ENCODE data around the gene NR3C1. TPM values are rescaled to one million over a fixed set of nuclear protein-coding genes. Genes with fewer than 3 reads are reported as not detected.

NR3C1 gene
- total RNA-seq, 1 donor from 2014 or later = 2.3 TPM

DNA sequence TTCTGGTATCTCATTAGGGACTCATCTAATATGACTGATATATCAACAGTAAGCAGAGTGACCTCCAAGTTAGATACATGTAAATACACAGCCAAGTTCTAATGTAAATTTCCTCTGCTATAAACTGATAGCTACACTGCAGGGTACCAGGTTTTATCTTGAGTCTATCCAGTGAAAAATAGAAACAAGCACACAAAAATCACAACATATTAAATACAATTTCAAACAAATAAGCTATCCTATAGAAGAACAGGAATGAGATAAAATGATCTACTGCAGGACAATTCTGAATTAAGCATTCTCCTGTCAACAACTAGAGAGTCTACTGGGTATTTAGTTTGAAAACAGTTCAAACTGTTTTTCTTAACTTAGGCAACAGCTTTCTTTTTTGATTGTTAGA, 42.7 kb downstream of the NR3C1 start:
- no peak for TF ChIP-seq CTCF (IDR thresholded peaks at IDR 0.05; ENCODE audit: partially characterized antibody, unreplicated experiment)
- no peak for DNase-seq
- Mint-ChIP-seq H3K27ac (ENCODE audit: unreplicated experiment) (no peak overlapping the region), H3K36me3 (ENCODE audit: unreplicated experiment) (no peaks in the 10 kb centered on the region), H3K27me3 (ENCODE audit: unreplicated experiment) (no peaks in the 10 kb centered on the region), H3K4me1 (ENCODE audit: low read depth, unreplicated experiment) (no peaks in the 10 kb centered on the region), H3K9me3 (ENCODE audit: unreplicated experiment) (no peaks in the 10 kb centered on the region), H3K4me3 (ENCODE audit: unreplicated experiment) (no peak overlapping the region)

GRCh38 chr5:143359869-143360268, 43.6 kb downstream of the NR3C1 start:
- no peak for TF ChIP-seq CTCF (IDR thresholded peaks at IDR 0.05; ENCODE audit: partially characterized antibody, unreplicated experiment)
- H3K27ac Mint-ChIP-seq (ENCODE audit: unreplicated experiment) = no peak overlapping the region
- no peaks in the 10 kb centered on the region for H3K9me3 Mint-ChIP-seq (ENCODE audit: unreplicated experiment)

DNA sequence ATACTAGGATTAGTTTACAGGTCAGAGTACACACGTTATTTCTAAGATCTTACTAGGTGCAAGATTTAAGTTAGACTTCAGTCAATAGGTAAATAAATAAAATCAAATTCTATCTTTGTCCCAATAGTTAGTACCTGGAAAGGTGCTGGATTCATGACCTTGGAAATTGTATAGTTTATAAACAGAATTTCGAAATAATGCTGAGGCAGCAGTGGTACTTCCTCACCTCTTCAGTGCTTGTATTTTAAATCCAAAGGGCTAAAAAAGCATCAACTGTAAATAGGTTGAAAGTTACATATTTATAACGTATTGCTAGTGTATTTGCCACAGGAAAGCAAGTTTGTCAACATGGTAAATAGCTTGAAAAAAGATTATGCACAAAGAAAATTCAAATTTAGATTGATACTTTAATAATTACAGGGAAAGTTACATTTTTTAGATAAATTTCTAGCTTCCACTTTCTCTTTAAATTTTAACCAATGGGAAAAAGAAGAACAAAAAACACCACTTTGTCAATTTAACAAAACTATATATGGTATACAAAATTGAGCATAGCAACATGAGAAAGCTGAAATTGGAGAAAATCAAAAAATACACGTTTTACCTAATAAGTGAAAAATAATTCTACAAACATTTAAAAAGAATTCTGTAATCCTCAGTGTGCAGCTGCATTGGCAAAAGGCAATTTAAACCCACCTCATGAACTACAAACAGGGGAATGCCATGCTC, 46.5 kb downstream of the NR3C1 start:
- Mint-ChIP-seq H3K9me3 (ENCODE audit: unreplicated experiment) (no peaks in the 10 kb centered on the region), H3K36me3 (ENCODE audit: unreplicated experiment) (no peaks in the 10 kb centered on the region), H3K4me1 (ENCODE audit: low read depth, unreplicated experiment) (no peaks in the 10 kb centered on the region), H3K27me3 (ENCODE audit: unreplicated experiment) (no peaks in the 10 kb centered on the region), H3K4me3 (ENCODE audit: unreplicated experiment) (no peak overlapping the region), H3K27ac (ENCODE audit: unreplicated experiment) (no peak overlapping the region)
- TF ChIP-seq CTCF (IDR thresholded peaks at IDR 0.05; ENCODE audit: partially characterized antibody, unreplicated experiment) = no peak
- no peak for DNase-seq

More at GRCh38 chr5:143359869-143360268, 43.6 kb downstream of the NR3C1 start:
- Mint-ChIP-seq H3K4me1 (ENCODE audit: low read depth, unreplicated experiment) (no peaks in the 10 kb centered on the region), H3K36me3 (ENCODE audit: unreplicated experiment) (no peaks in the 10 kb centered on the region), H3K4me3 (ENCODE audit: unreplicated experiment) (no peak overlapping the region), H3K27me3 (ENCODE audit: unreplicated experiment) (no peaks in the 10 kb centered on the region)
- DNase-seq = no peak

DNA sequence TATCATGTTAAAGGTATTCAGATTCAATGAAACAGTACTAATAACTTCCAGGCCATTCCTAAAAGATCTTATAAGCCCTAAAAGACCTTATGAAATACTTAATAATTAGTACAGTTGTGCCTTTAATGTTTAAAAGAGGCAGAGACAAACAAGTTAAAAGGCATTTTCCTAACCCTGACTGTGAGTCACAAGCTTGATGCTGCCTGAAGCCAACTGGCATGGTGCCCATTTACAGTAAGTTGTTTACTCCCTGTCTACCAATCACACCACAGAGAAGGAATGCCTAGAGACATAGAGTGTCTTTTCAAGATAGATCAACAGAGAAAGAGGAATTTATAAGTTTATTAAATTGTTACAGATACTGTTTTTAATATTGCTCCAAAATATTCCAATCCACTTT, 47.8 kb downstream of the NR3C1 start:
- H3K4me1 Mint-ChIP-seq (ENCODE audit: low read depth, unreplicated experiment) = no peaks in the 10 kb centered on the region
- H3K36me3 Mint-ChIP-seq (ENCODE audit: unreplicated experiment) = no peaks in the 10 kb centered on the region
- no peaks in the 10 kb centered on the region for H3K27me3 Mint-ChIP-seq (ENCODE audit: unreplicated experiment)
- no peak overlapping the region for H3K4me3 Mint-ChIP-seq (ENCODE audit: unreplicated experiment)
- TF ChIP-seq CTCF (IDR thresholded peaks at IDR 0.05; ENCODE audit: partially characterized antibody, unreplicated experiment) = no peak
- no peaks in the 10 kb centered on the region for H3K9me3 Mint-ChIP-seq (ENCODE audit: unreplicated experiment)
- DNase-seq = no peak
- H3K27ac Mint-ChIP-seq (ENCODE audit: unreplicated experiment) = no peak overlapping the region

DNA sequence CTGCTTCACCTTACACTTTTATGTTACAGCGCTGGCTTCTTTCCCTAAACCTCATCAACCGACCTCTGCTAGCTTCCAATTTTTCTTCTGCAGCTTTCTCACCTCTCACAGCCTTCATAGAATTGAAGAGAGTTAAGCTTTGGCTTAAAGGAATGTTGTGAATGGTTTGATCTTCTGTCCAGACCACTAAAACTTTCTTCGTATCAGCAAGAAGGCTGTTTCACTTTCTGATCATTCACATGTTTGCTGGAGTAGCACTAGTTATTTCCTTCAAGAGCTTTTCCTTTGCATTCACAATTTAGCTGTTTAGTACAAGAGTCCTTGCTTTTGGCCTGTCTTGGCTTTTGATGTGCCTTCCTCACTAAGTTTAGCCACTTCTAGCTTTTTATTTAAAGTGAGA, 49.5 kb downstream of the NR3C1 start:
- Mint-ChIP-seq H3K27ac (ENCODE audit: unreplicated experiment) (no peak overlapping the region), H3K36me3 (ENCODE audit: unreplicated experiment) (no peaks in the 10 kb centered on the region), H3K27me3 (ENCODE audit: unreplicated experiment) (no peaks in the 10 kb centered on the region), H3K9me3 (ENCODE audit: unreplicated experiment) (no peaks in the 10 kb centered on the region), H3K4me1 (ENCODE audit: low read depth, unreplicated experiment) (no peaks in the 10 kb centered on the region), H3K4me3 (ENCODE audit: unreplicated experiment) (no peak overlapping the region)
- no peak for DNase-seq
- TF ChIP-seq CTCF (IDR thresholded peaks at IDR 0.05; ENCODE audit: partially characterized antibody, unreplicated experiment) = no peak

All from glutamatergic neuron (in vitro differentiated cells).